GM19463 (cell line): Measurements from ENCODE around the gene BGLAP.

Experiments used
- ATAC-seq: cut with Tn5 transposase; IDR thresholded peaks from one replicate; pipeline ENCODE4 v1.9.1; 2021; ENCODE audit warnings: mild to moderate bottlenecking, moderate library complexity; ENCODE audit not compliant: unreplicated experiment

Gene BGLAP

DNA sequence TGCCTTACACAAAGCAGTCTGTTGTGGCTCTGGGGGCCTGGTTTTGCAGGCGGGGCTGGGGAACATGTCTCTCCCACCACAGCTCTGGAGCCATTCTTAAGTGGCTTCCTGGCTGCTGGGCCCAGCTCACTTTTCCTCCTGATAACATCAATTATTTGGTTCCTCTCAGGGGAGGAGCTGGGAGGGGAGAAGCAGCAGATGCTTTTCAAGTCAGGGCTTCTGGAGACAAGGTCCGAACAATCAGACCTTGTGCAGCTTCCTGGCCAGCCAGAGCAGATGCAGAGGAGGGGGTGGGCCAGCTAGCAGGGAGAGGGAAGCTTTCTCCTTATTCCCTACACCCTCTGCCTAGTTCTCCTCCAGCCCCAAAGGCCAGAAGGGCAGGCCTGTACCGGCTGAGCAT is 9.5 kb downstream of the BGLAP start:
- ATAC-seq: no peak

DNA sequence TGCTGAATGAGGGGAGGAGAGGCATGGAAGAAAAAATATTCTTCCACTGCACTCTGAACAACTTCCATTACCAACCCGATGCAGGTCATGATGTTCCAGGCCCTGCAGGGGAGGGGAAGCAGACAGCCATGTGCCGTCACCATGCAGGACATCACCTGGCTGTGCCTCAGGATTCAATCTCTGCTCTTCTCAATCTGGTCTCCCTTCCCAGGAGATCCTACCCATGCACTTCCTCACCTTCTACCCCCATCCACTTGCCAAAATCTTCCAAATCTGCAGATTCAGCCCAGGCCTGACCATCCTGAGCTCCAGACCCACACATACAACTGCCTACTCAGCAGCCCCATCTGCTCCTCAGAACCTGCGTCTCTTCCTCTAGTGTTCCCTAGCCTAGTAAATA is 11.7 kb downstream of the BGLAP start:
- no peak for ATAC-seq

- no peak for ATAC-seq
These were observed 15.7 kb downstream of the BGLAP start for GRCh38 chr1:156257711-156258110.

DNA sequence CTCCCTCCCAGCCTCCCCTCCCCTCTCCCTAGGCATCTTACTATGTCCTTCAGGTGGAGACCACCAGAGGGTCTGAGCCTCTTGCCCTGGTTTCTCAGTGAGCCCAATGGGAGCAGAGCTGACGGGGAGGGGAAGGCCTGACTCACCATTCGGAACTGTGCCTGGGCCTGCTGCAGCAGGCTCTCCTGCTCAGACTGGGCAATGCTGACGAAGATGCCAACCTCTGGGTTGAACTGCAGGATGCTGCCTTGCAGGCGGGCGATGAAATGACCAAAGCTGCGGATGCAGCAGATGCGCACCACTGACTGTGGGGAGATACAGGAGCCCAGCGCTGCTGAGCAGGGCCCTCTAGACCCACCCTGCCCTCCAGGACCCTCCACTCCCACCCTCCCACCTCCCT is 16.9 kb downstream of the BGLAP start:
- ATAC-seq: no peak

DNA sequence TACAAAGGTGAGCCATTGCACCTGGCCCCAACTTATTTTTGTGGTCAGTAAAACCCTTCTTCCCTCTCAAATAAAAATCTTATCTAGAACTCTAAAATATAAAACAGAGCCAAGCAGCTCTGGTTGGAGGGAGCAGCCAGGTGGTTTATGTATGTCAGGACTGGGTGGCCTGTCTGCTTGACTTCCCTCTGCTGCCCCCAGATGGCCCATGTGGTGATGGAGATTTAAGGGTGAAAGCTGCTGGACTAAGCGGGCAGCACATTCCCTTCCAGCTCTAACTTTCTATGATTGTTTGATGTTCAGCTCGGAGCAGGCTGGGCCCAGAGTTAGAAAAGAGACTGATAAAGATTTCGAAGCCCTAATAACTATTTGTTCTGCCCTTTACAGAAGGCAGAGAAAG is 17.8 kb downstream of the BGLAP start:
- ATAC-seq: no peak

DNA sequence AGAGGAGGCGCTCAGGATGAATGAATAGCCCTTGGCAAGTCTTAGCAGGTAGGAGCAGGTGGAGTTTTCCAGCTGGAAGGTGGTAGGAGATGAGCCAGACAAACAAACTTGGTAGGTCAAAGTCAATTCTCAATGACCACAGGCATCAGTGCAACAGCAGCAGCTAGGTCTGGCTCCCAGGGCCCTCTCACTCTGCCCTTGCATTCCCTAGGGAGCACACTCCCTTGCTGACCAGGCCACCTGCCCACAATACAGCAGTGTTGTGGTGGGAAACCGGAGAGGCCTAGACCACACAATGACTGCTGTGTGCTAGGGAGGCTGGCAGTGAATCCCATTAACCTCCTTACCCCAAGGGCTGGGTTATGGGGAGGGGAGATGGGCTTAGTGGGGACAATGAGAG is 18.9 kb downstream of the BGLAP start:
- no peak for ATAC-seq

- ATAC-seq: no peak
These were observed 20.7 kb downstream of the BGLAP start for GRCh38 chr1:156262461-156263287.

GRCh38 chr1:156263288-156263655 is 21.3 kb downstream of the BGLAP start:
- ATAC-seq: no peak

DNA sequence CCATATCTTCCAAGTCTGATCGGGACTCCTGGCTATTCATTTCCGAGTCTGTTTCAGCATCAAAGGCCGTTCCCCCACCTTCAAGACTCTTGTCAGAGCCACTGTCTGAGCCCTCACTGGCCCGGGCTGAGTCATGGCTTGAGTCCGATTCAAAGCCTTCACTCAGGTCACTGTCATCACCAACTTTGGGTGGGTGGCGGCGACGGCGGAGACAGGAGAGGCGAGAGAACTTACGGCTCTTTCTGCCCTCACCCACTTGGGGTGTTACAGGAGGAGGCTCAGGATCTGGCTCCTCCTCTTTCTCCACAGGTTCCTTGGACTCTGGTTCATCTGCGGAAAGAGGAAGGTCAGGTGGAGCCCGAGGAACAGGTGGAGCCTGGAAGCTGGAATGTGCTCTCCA is 24.1 kb downstream of the BGLAP start:
- no peak for ATAC-seq

DNA sequence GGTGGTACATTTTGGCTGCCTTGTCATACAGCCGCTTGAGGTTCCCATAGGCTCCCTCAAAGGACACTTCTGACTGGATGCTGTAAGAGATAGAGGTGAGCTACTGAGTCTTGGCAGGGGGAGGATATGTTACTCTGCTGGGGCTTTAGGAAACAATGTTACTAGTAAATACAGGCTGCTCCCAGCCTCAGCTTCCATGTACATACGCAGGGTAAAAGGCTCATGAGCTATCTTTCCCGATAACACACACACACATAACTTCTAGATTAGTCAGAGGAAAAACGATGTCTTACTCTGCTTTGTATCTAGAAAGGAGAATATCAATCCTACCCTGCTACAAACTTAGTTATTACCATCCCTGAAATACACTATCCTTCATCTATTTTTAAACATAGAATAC is 26.4 kb downstream of the BGLAP start:
- ATAC-seq: no peak

GRCh38 chr1:156270314-156270713 is 28.3 kb downstream of the BGLAP start:
- ATAC-seq: no peak

DNA sequence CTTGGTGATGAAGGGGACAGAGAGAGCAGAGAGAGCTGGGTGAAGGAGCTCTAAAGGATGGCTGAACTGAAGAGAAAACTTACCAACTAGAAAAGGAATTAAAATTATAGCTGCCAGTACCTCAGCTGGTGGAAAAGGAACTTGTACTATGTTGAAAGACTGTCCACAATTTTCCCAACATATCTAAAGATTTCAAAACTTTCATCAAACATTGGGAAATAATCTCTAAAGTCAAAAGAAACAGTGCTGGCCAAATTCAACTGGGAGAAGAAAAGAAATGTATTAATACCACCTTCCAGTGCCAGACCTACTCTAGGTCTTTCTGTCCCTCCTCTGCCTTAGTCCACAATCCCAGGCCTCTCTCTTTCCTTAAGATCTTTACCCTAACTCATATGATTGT is 34.5 kb downstream of the BGLAP start:
- ATAC-seq: no peak

DNA sequence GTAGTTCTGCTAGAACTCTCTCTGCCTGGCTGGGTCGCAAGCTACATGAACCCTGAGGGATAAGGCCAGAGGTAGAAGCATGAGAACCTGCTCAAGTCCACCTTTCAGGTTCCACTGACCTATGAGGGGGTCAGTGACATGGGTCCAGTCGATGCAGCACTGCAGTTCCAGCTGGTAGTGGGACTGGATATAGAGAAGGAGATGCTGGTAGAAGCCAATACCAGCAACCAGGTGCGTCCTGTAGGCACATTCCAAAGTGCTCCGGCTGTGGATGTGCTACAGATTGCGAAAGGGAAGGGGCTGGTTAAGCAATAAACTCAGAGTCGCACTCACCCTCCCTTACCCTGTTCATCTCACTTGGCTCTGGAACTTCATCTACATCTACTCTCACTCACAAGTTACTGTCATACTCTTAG is 35.0 kb downstream of the BGLAP start:
- no peak for ATAC-seq

DNA sequence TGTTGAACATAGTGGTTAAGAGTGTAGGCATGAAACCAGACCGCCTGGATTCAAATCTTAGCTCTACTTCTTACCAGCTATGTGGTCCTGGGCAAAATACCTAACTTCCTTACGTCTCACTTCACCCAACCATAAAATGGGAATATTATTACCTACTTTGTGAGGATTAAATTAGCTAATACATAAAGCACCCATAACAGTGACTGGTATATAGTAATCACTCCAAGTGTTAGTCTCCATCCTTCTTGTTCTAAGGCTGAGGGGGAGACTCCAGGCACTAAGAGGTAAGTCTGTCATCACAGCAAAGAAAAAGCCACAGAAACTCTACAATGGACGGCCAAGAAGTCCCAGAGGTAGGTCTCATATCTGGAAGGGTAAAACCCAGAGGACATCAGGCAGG is 37.9 kb downstream of the BGLAP start:
- ATAC-seq: no peak

GRCh38 chr1:156281281-156281680 is 39.3 kb downstream of the BGLAP start:
- peak; percentile 43 for ATAC-seq

- ATAC-seq: no peak
These were observed 39.9 kb downstream of the BGLAP start for GRCh38 chr1:156281693-156282478.

- ATAC-seq: peak; percentile 73
These were observed 40.7 kb downstream of the BGLAP start, which contains the start of gene SMG5 for GRCh38 chr1:156282479-156283222. Gene SMG5, minus strand, starts transcription at chr1:156282825. Its CDS starts 145 bp downstream, at chr1:156282680.

GRCh38 chr1:156283521-156283920 is 41.5 kb downstream of the BGLAP start:
- ATAC-seq: no peak

DNA sequence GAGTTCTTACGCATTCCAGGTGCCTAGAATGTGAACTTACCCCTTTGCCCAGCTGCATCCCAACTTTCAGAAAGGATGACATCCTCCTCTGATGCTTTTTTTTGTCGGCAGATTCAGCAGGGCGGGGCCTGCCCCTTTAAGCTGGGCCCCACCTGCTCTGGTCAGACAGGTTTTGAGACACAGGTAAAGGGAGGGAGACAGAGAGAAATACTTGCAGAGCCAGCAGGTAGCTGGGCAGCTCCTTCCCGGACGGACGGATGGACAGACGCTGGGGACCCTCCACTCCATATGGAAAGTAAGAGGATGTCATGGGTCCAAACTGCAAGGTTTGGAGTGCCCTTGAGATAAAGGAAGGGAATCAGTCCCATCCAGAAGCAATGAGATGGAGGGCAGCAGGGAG is 42.1 kb downstream of the BGLAP start, which contains the start of gene TMEM79:
TSS of gene TMEM79 (plus strand) at position 214 of the 400 bp plus-strand sequence. CDS start 902 bp downstream, outside the sequence.
- ATAC-seq: no peak

DNA sequence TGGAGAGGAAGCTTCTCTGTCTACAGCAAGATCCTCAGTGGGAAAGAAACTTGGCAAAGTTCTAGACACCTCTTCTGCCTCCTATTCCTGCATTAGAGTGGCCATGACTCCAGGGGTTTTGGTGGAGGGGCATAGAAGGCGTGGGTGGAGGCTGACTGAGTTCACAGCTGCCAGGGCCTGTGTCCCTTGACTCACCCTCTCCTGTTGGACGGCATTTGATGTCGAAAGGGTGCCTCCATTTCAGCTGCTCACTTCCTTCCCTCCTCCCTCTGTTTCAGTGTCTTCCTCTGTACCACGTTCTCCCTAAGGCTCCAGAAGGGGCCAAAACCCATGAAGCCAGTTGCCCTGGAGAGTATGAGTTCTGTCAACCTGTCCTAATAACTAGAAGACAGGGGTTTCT is 42.8 kb downstream of the BGLAP start:
- no peak for ATAC-seq

GRCh38 chr1:156285437-156285836 is 43.5 kb downstream of the BGLAP start:
- no peak for ATAC-seq
